ENCODE results near the gene TNFAIP8L2. TPM values are rescaled to one million over a fixed set of nuclear protein-coding genes. Genes with fewer than 3 reads are reported as not detected.

Gene TNFAIP8L2
- total and polyA plus RNA-seq, 2 of the 8 experiments (the other 6 are each of a cell fraction or from before 2014, with no cell fraction given), result not detected

- TF ChIP-seq RXRA (IDR thresholded peaks at IDR 0.05; ENCODE audit: insufficient read depth, low read depth, low read length) (no peak), BCL11A (IDR thresholded peaks at IDR 0.05; ENCODE audit: low read depth in 2 of 2, low read length in 2 of 2) (no peak)
Observed at GRCh38 chr1:151133018-151133806, 23.2 kb upstream of the TNFAIP8L2 start (continued).

Measured in H1 (cell line).